T-helper 17 cell (primary cell): Measurements from ENCODE around the gene TSPAN31. TPM values are rescaled to one million over a fixed set of nuclear protein-coding genes. Genes with fewer than 3 reads are reported as not detected.

Source experiments
- ATAC-seq: fragments of 150-1000 bp; cut with Tn5 transposase; 2 replicates; pipeline ENCODE4 v1.10.0; 2021; ENCODE audit warnings: mild to moderate bottlenecking, moderate library complexity
- DNase-seq, 3 donors: peaks; one replicate each; pipeline versions ENCODE4 v3.0.0 to v3.0.0-alpha.2; 2020 to 2021
- H3K9me3 ChIP-seq: one replicate; pipeline ENCODE4 v1.7.0; 2013; ENCODE audit warnings: low read length, mild to moderate bottlenecking; ENCODE audit not compliant: control insufficient read depth, poor library complexity, severe bottlenecking
- H3K27ac Mint-ChIP-seq: one replicate; pipeline ENCODE4 v1.8.0; 2022; ENCODE audit warnings: mild to moderate bottlenecking, moderate library complexity, mixed read lengths
- H3K27me3 Mint-ChIP-seq: one replicate; pipeline ENCODE4 v1.8.0; 2022; ENCODE audit warnings: mixed read lengths
- H3K36me3 Mint-ChIP-seq: one replicate; pipeline ENCODE4 v1.8.0; 2022; ENCODE audit warnings: low read depth, mixed read lengths
- H3K4me1 Mint-ChIP-seq: one replicate; pipeline ENCODE4 v1.8.0; 2022; ENCODE audit warnings: mild to moderate bottlenecking, mixed read lengths
- H3K4me3 Mint-ChIP-seq: one replicate; pipeline ENCODE4 v1.8.0; 2022; ENCODE audit warnings: mild to moderate bottlenecking, moderate library complexity, mixed read lengths
- total RNA-seq, 4 donors: library from RNA in 2 of 4; stranded (reverse) in 2 of 4; gene quantifications; one replicate each; pipeline ENCODE4 v1.2.3 and lab custom pipeline; 2022 to 2026

The TSPAN31 gene
- total RNA-seq, 2 donors from 2014 or later = 9.6 to 11.8 TPM

- DNase-seq = no peak
- ATAC-seq = peak; percentile 62
- Mint-ChIP-seq H3K4me1 (peaks cover 35% of the 10 kb centered on the region), H3K4me3 (peak overlapping the region; percentile 82), H3K36me3 (peaks cover 12% of the 10 kb centered on the region), H3K27ac (peak overlapping the region; percentile 78), H3K27me3 (no peaks in the 10 kb centered on the region)
- H3K9me3 ChIP-seq = no peaks in the 10 kb centered on the region
Measured at GRCh38 chr12:57726151-57726883, 18.5 kb upstream of the TSPAN31 start.

GRCh38 chr12:57726884-57727757 lies 17.7 kb upstream of the TSPAN31 start:
- peak overlapping the region; percentile 56 for H3K4me3 Mint-ChIP-seq
- ATAC-seq (no peak), DNase-seq (no peak)
- H3K27me3 Mint-ChIP-seq = no peaks in the 10 kb centered on the region
- peaks cover 29% of the 10 kb centered on the region for H3K4me1 Mint-ChIP-seq
- H3K9me3 ChIP-seq = no peaks in the 10 kb centered on the region
- H3K27ac Mint-ChIP-seq = no peak overlapping the region
- H3K36me3 Mint-ChIP-seq = peaks cover 11% of the 10 kb centered on the region

GRCh38 chr12:57727758-57728395 lies 17.0 kb upstream of the TSPAN31 start:
- no peaks in the 10 kb centered on the region for H3K9me3 ChIP-seq
- no peak for ATAC-seq
- Mint-ChIP-seq H3K27ac (peak overlapping the region; percentile 19), H3K36me3 (peaks cover 11% of the 10 kb centered on the region), H3K4me3 (peak overlapping the region; percentile 56), H3K4me1 (peaks cover 29% of the 10 kb centered on the region), H3K27me3 (no peaks in the 10 kb centered on the region)
- no peak for DNase-seq

GRCh38 chr12:57729321-57729844 lies 15.5 kb upstream of the TSPAN31 start:
- peaks cover 13% of the 10 kb centered on the region for H3K36me3 Mint-ChIP-seq
- no peak for ATAC-seq
- no peak for DNase-seq
- H3K4me3 Mint-ChIP-seq = no peak overlapping the region
- no peaks in the 10 kb centered on the region for H3K9me3 ChIP-seq
- H3K4me1 Mint-ChIP-seq = peaks cover 21% of the 10 kb centered on the region
- H3K27ac Mint-ChIP-seq = peak overlapping the region; percentile 9
- no peaks in the 10 kb centered on the region for H3K27me3 Mint-ChIP-seq

- ATAC-seq = no peak
- Mint-ChIP-seq H3K27ac (no peak overlapping the region), H3K36me3 (peaks cover 20% of the 10 kb centered on the region)
Measured at GRCh38 chr12:57730336-57731067, 14.3 kb upstream of the TSPAN31 start.

GRCh38 chr12:57731411-57732080 lies 13.3 kb upstream of the TSPAN31 start:
- Mint-ChIP-seq H3K4me1 (peaks cover 20% of the 10 kb centered on the region), H3K27me3 (no peaks in the 10 kb centered on the region), H3K36me3 (peaks cover 17% of the 10 kb centered on the region), H3K4me3 (no peak overlapping the region), H3K27ac (peak overlapping the region; percentile 78)
- H3K9me3 ChIP-seq = no peaks in the 10 kb centered on the region
- no peak for DNase-seq
- ATAC-seq = no peak

More at GRCh38 chr12:57730336-57731067, 14.3 kb upstream of the TSPAN31 start:
- Mint-ChIP-seq H3K4me1 (peaks cover 22% of the 10 kb centered on the region), H3K4me3 (no peak overlapping the region), H3K27me3 (no peaks in the 10 kb centered on the region)
- no peak for DNase-seq
- H3K9me3 ChIP-seq = no peaks in the 10 kb centered on the region

GRCh38 chr12:57732270-57732669 lies 12.6 kb upstream of the TSPAN31 start:
- no peaks in the 10 kb centered on the region for H3K27me3 Mint-ChIP-seq

GRCh38 chr12:57732726-57733593 lies 11.9 kb upstream of the TSPAN31 start:
- no peak for ATAC-seq
- peaks cover 14% of the 10 kb centered on the region for H3K36me3 Mint-ChIP-seq
- no peaks in the 10 kb centered on the region for H3K9me3 ChIP-seq
- H3K4me1 Mint-ChIP-seq = peaks cover 25% of the 10 kb centered on the region
- peak overlapping the region; percentile 33 for H3K4me3 Mint-ChIP-seq
- no peak for DNase-seq
- H3K27ac Mint-ChIP-seq = peak overlapping the region; percentile 78
- no peaks in the 10 kb centered on the region for H3K27me3 Mint-ChIP-seq

More at GRCh38 chr12:57732270-57732669, 12.6 kb upstream of the TSPAN31 start:
- Mint-ChIP-seq H3K36me3 (peaks cover 17% of the 10 kb centered on the region), H3K4me1 (peaks cover 25% of the 10 kb centered on the region), H3K27ac (peak overlapping the region; percentile 78), H3K4me3 (no peak overlapping the region)
- ATAC-seq (no peak), DNase-seq (no peak)
- H3K9me3 ChIP-seq = no peaks in the 10 kb centered on the region

GRCh38 chr12:57733928-57734327 lies 10.9 kb upstream of the TSPAN31 start:
- H3K27ac Mint-ChIP-seq = peak overlapping the region; percentile 93
- no peaks in the 10 kb centered on the region for H3K27me3 Mint-ChIP-seq
- no peaks in the 10 kb centered on the region for H3K9me3 ChIP-seq
- H3K4me3 Mint-ChIP-seq = no peak overlapping the region
- peaks cover 13% of the 10 kb centered on the region for H3K36me3 Mint-ChIP-seq
- DNase-seq (no peak), ATAC-seq (no peak)
- H3K4me1 Mint-ChIP-seq = peaks cover 20% of the 10 kb centered on the region

GRCh38 chr12:57734591-57734990 lies 10.2 kb upstream of the TSPAN31 start:
- ATAC-seq (no peak), DNase-seq (no peak)
- H3K27me3 Mint-ChIP-seq = no peaks in the 10 kb centered on the region
- H3K36me3 Mint-ChIP-seq = peaks cover 11% of the 10 kb centered on the region
- no peak overlapping the region for H3K4me3 Mint-ChIP-seq
- H3K4me1 Mint-ChIP-seq = peaks cover 27% of the 10 kb centered on the region
- no peaks in the 10 kb centered on the region for H3K9me3 ChIP-seq
- H3K27ac Mint-ChIP-seq = peak overlapping the region; percentile 93

- ATAC-seq = no peak
- Mint-ChIP-seq H3K4me3 (no peak overlapping the region), H3K27ac (peak overlapping the region; percentile 93), H3K4me1 (peaks cover 28% of the 10 kb centered on the region), H3K27me3 (no peaks in the 10 kb centered on the region), H3K36me3 (peaks cover 11% of the 10 kb centered on the region)
- H3K9me3 ChIP-seq = no peaks in the 10 kb centered on the region
- DNase-seq = no peak
Measured at GRCh38 chr12:57735198-57735855, 9.5 kb upstream of the TSPAN31 start.
